CD14-positive monocyte (primary cell): Measurements from ENCODE around the gene GNPNAT1. TPM values are rescaled to one million over a fixed set of nuclear protein-coding genes. Genes with fewer than 3 reads are reported as not detected.
A peak's percentile ranks its signal among the peaks of the same experiment; 100 is the strongest.

ENCODE experiments used
- DNase-seq, 3 donors: peaks; one replicate each; pipeline ENCODE4 v3.0.0-alpha.2; 2011 to 2022
- H2AFZ ChIP-seq: 2 replicates; pipeline ENCODE4 v1.6.0; 2012; ENCODE audit warnings: mild to moderate bottlenecking, low read depth, low read length, inconsistent platforms; ENCODE audit not compliant: insufficient read depth, poor library complexity, severe bottlenecking
- H3K27ac ChIP-seq, 2 donors: 1 replicate in 1 of 2; 2 replicates in 1 of 2; pipeline ENCODE4 v1.5.1; 2012 to 2013; ENCODE audit warnings: low read length in 2 of 2, control low read depth in 1 of 2, inconsistent platforms in 1 of 2, low read depth in 1 of 2, mild to moderate bottlenecking in 1 of 2
- H3K27me3 ChIP-seq, 2 donors: one replicate each; pipeline versions ENCODE4 v1.6.0 to v1.6.1; 2011 to 2013; ENCODE audit warnings: low read length in 2 of 2; ENCODE audit not compliant: control insufficient read depth in 2 of 2, insufficient read depth in 2 of 2
- H3K36me3 ChIP-seq, 2 donors: replicated peaks in 1 of 2; 1 replicate in 1 of 2; 2 replicates in 1 of 2; pipeline versions ENCODE4 v1.5.1 to v1.6.1; 2012 to 2013; ENCODE audit warnings: low read length in 2 of 2, control low read depth in 1 of 2, inconsistent platforms in 1 of 2, mild to moderate bottlenecking in 1 of 2; ENCODE audit not compliant: insufficient read depth in 2 of 2, control insufficient read depth in 1 of 2
- H3K4me1 ChIP-seq, 2 donors: 1 replicate in 1 of 2; 2 replicates in 1 of 2; pipeline versions ENCODE4 v1.5.1 to v1.6.1; 2012 to 2013; ENCODE audit warnings: low read length in 2 of 2, control low read depth in 1 of 2, inconsistent platforms in 1 of 2, mild to moderate bottlenecking in 1 of 2, moderate library complexity in 1 of 2; ENCODE audit not compliant: insufficient read depth in 2 of 2, control insufficient read depth in 1 of 2
- H3K4me2 ChIP-seq: replicated peaks from 2 replicates; pipeline ENCODE3; 2012; ENCODE audit warnings: low read length, moderate library complexity, mild to moderate bottlenecking; ENCODE audit not compliant: poor library complexity, severe bottlenecking; ENCODE audit errors: extremely low read depth
- H3K4me3 ChIP-seq, 3 experiments: fragments of 200-600 bp in 1 of 3; sonication (generic) in 1 of 3; replicated peaks in 1 of 3; 1 replicate in 2 of 3; 2 replicates in 1 of 3; pipeline ENCODE4 v1.5.1; 2011 to 2013; ENCODE audit warnings: low read length in 3 of 3, mild to moderate bottlenecking in 3 of 3, control low read depth in 2 of 3, low read depth in 2 of 3, inconsistent platforms in 1 of 3, moderate library complexity in 1 of 3
- H3K79me2 ChIP-seq: 2 replicates; pipeline ENCODE4 v1.6.0; 2012; ENCODE audit warnings: mild to moderate bottlenecking, control low read depth, inconsistent platforms, low read length, moderate library complexity; ENCODE audit not compliant: insufficient read depth
- H3K9ac ChIP-seq: 2 replicates; pipeline ENCODE4 v1.6.0; 2017; ENCODE audit warnings: low read length, mild to moderate bottlenecking; ENCODE audit not compliant: insufficient read depth, poor library complexity, severe bottlenecking
- H3K9me3 ChIP-seq, 2 donors: replicated peaks in 1 of 2; 1 replicate in 1 of 2; 2 replicates in 1 of 2; pipeline versions ENCODE4 v1.5.1 to v1.6.1; 2012 to 2013; ENCODE audit warnings: low read length in 2 of 2, control low read depth in 1 of 2; ENCODE audit not compliant: control insufficient read depth in 1 of 2, insufficient read depth in 1 of 2
- H4K20me1 ChIP-seq: 2 replicates; pipeline ENCODE4 v1.6.0; 2012; ENCODE audit warnings: mild to moderate bottlenecking, low read length, control low read depth, moderate library complexity; ENCODE audit not compliant: insufficient read depth
- H3K27ac Mint-ChIP-seq, 7 donors: one replicate each; pipeline ENCODE4 v1.8.0; 2020; ENCODE audit warnings: mild to moderate bottlenecking in 7 of 7, mixed read lengths in 7 of 7, moderate library complexity in 6 of 7, inconsistent platforms in 2 of 7
- H3K27me3 Mint-ChIP-seq, 3 donors: one replicate each; pipeline ENCODE4 v1.8.0; 2021 to 2022; ENCODE audit warnings: low read depth in 3 of 3, mild to moderate bottlenecking in 3 of 3, mixed read lengths in 3 of 3, moderate library complexity in 3 of 3, inconsistent platforms in 1 of 3
- H3K36me3 Mint-ChIP-seq, 2 donors: one replicate each; pipeline ENCODE4 v1.8.0; 2020; ENCODE audit warnings: mixed read lengths in 2 of 2, inconsistent platforms in 1 of 2, mild to moderate bottlenecking in 1 of 2
- H3K4me1 Mint-ChIP-seq: one replicate; pipeline ENCODE4 v1.8.0; 2020; ENCODE audit warnings: mild to moderate bottlenecking, mixed read lengths
- H3K4me3 Mint-ChIP-seq, 2 donors: one replicate each; pipeline ENCODE4 v1.8.0; 2020; ENCODE audit warnings: mild to moderate bottlenecking in 2 of 2, mixed read lengths in 2 of 2, moderate library complexity in 1 of 2
- H3K9me3 Mint-ChIP-seq, 7 donors: one replicate each; pipeline ENCODE4 v1.8.0; 2020 to 2022; ENCODE audit warnings: mixed read lengths in 7 of 7, mild to moderate bottlenecking in 6 of 7, moderate library complexity in 6 of 7, inconsistent platforms in 2 of 7
- WGBS: methylation state at CpG from one replicate; pipeline ENCODE4 v1.1.5; 2013; ENCODE audit warnings: missing lambda C conversion rate; ENCODE audit not compliant: insufficient coverage; 5-methylcytosine and 5-hydroxymethylcytosine counted together
- intact Hi-C, 2 donors: fragments of 100-400 bp; cut with micrococcal nuclease; formaldehyde crosslinking; loops; one replicate each; pipeline versions ENCODE4 v1.15.0 to v1.15.1; 2023
- polyA plus RNA-seq, 3 donors: library from polyadenylated mRNA; depleted of rRNA in 1 of 3; unstranded in 2 of 3; stranded (reverse) in 1 of 3; fragments of 300-500 nt in 2 of 3; fragments of >200 nt in 1 of 3; fragmentation: Illumina TruSeq in 2 of 3; gene quantifications; 1 replicate in 2 of 3; 2 replicates in 1 of 3; pipeline ENCODE4 v1.2.3, GENCODE V29; 2012 to 2021
- TF ChIP-seq, protein P1 (sequence below): fragments of 200-600 bp; IDR thresholded peaks from one replicate; pipeline ENCODE4 v1.8.0; 2022; ENCODE audit warnings: antibody characterized with exemption, mild to moderate bottlenecking

Gene GNPNAT1
- polyA plus RNA-seq, 3 donors = 1.1 to 3.1 (median 1.9) TPM

DNA sequence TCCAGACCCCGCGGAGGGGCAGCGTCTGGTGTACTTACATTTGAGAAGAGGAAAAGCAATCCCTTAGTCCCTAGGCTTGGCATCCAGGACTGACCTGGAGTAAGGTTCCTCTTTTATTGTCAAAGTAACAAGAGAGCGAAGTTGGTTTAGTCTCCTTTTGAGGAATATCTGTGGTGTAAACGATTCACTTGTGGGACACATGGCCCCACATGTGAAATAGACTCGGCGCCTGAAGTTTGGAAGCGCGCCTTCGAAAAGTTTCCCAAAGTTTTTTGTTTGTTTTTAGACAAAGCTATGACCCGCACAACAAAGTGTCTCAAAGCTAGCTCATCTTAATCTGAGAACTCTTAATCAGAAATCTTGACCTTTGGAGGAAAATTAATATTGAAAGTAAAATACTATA lies 60.7 kb downstream of the GNPNAT1 start:
- peak overlapping the region; percentile 94 to 95 for H3K4me3 Mint-ChIP-seq
- H4K20me1 ChIP-seq = peaks cover 9% of the 10 kb centered on the region
- DNase-seq = peak; percentile 18 to 41 (median 36)
- H3K27ac ChIP-seq = peak overlapping the region; percentile 71 to 87
- peak overlapping the region; percentile 96 for H2AFZ ChIP-seq
- TF ChIP-seq, protein P1, sequence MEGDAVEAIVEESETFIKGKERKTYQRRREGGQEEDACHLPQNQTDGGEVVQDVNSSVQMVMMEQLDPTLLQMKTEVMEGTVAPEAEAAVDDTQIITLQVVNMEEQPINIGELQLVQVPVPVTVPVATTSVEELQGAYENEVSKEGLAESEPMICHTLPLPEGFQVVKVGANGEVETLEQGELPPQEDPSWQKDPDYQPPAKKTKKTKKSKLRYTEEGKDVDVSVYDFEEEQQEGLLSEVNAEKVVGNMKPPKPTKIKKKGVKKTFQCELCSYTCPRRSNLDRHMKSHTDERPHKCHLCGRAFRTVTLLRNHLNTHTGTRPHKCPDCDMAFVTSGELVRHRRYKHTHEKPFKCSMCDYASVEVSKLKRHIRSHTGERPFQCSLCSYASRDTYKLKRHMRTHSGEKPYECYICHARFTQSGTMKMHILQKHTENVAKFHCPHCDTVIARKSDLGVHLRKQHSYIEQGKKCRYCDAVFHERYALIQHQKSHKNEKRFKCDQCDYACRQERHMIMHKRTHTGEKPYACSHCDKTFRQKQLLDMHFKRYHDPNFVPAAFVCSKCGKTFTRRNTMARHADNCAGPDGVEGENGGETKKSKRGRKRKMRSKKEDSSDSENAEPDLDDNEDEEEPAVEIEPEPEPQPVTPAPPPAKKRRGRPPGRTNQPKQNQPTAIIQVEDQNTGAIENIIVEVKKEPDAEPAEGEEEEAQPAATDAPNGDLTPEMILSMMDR = no peak
- peak overlapping the region; percentile 84 for H3K4me2 ChIP-seq
- WGBS = 4% methylated on average over 7 of the region's 11 CpGs
- no peaks in the 10 kb centered on the region for H3K27me3 ChIP-seq
- H3K9me3 Mint-ChIP-seq = no peaks in the 10 kb centered on the region
- peaks cover 38 to 46% of the 10 kb centered on the region in 2 donors for H3K36me3 Mint-ChIP-seq
- H3K79me2 ChIP-seq = peaks cover 50% of the 10 kb centered on the region
- H3K27ac Mint-ChIP-seq = peak overlapping the region; percentile 88 to 96 (median 91)
- H3K9me3 ChIP-seq = no peaks in the 10 kb centered on the region
- H3K4me1 Mint-ChIP-seq = peaks cover 25% of the 10 kb centered on the region
- peak overlapping the region; percentile 78 to 98 (median 94) for H3K4me3 ChIP-seq
- intact Hi-C loops = loop anchor here (5.0 to 10.0 kb wide), 3 partner anchors 33 to 176 kb away; partner anchors contain the start of genes ERO1A (in 2 of the 2), GNPNAT1 (in 1 of the 2), GPR137C (in 1 of the 2) and TXNDC16 (in 1 of the 2)
- no peaks in the 10 kb centered on the region for H3K27me3 Mint-ChIP-seq
- peaks cover 19 to 22% of the 10 kb centered on the region in 2 donors for H3K4me1 ChIP-seq
- H3K36me3 ChIP-seq = peaks cover 24 to 47% of the 10 kb centered on the region in 2 donors
- peak overlapping the region; percentile 92 for H3K9ac ChIP-seq

DNA sequence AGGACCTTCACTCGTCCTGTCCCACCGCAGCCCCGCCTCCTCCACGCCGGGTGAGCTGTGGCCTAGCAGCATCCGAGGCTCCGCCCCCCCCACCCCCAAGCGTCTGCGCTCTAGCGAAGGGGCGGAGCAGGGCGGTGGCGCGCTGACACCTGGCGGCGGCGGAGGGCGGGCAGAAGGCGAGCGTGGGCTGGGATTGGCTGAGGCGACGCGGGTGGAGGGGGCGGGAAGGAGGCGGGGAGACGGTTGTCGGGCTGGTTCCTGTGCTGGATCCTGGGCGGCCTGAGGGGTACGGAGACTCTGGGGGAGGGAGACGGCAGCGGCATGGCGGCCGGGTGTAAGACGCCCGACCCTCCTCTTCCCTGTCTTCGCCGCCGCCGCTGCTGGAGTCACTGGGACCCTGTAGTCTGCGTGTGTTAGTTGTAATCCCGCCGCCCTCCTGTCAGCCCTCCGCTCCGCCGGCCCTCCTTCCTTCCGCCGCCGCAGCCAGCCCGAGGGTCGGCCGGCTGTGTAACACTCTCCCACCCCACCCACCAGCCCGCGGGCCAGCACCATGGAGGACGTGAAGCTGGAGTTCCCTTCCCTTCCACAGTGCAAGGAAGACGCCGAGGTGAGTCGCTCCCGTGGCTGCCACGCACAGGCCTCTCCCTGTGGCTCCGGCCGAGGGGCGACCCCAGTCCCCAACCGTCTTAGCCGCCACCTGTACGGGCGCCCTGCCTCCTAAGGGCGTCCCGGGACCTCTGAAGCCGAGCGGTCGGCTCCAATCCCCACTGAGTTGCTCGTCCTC lies 61.3 kb downstream of the GNPNAT1 start, which contains the start of gene STYX:
STYX (plus strand) TSS at position 242 of the 784 bp plus-strand sequence; CDS start at position 551, 309 bp downstream.
- peak within 1 kb of the TSS; percentile 71 to 87 for H3K27ac ChIP-seq
- peaks cover 9% of the 10 kb centered on the region for H4K20me1 ChIP-seq
- TF ChIP-seq, protein P1 = no peak
- peak; percentile 93 to 97 (median 94) for DNase-seq
- Mint-ChIP-seq H3K9me3 (no peaks in the 10 kb centered on the region), H3K27me3 (no peaks in the 10 kb centered on the region), H3K4me3 (peak within 1 kb of the TSS; percentile 94 to 95), H3K4me1 (peaks cover 23% of the 10 kb centered on the region), H3K36me3 (peaks cover 40 to 52% of the 10 kb centered on the region in 2 donors), H3K27ac (peak within 1 kb of the TSS; percentile 89 to 96 (median 91))
- peaks cover 19 to 22% of the 10 kb centered on the region in 2 donors for H3K4me1 ChIP-seq
- peak within 1 kb of the TSS; percentile 78 to 98 (median 94) for H3K4me3 ChIP-seq
- WGBS = under 1% methylated on average over 44 of the region's 72 CpGs
- H3K36me3 ChIP-seq = peaks cover 30 to 53% of the 10 kb centered on the region in 2 donors
- no peaks in the 10 kb centered on the region for H3K27me3 ChIP-seq
- peaks cover 50% of the 10 kb centered on the region for H3K79me2 ChIP-seq
- peak within 1 kb of the TSS; percentile 84 for H3K4me2 ChIP-seq
- intact Hi-C loops = loop anchor here (5.0 to 10.0 kb wide), 3 partner anchors 33 to 175 kb away; partner anchors contain the start of genes ERO1A (in 2 of the 2), GNPNAT1 (in 1 of the 2), GPR137C (in 1 of the 2) and TXNDC16 (in 1 of the 2)
- peak within 1 kb of the TSS; percentile 92 for H3K9ac ChIP-seq
- peak within 1 kb of the TSS; percentile 96 for H2AFZ ChIP-seq
- no peaks in the 10 kb centered on the region for H3K9me3 ChIP-seq
